Measurements from ENCODE around the gene C3orf22.
"Not testable (repeated sequence)": the region's sequence is repeated elsewhere in the genome, so short reads cannot be mapped to it uniquely, and the experiment has no call there.

Gene C3orf22

DNA sequence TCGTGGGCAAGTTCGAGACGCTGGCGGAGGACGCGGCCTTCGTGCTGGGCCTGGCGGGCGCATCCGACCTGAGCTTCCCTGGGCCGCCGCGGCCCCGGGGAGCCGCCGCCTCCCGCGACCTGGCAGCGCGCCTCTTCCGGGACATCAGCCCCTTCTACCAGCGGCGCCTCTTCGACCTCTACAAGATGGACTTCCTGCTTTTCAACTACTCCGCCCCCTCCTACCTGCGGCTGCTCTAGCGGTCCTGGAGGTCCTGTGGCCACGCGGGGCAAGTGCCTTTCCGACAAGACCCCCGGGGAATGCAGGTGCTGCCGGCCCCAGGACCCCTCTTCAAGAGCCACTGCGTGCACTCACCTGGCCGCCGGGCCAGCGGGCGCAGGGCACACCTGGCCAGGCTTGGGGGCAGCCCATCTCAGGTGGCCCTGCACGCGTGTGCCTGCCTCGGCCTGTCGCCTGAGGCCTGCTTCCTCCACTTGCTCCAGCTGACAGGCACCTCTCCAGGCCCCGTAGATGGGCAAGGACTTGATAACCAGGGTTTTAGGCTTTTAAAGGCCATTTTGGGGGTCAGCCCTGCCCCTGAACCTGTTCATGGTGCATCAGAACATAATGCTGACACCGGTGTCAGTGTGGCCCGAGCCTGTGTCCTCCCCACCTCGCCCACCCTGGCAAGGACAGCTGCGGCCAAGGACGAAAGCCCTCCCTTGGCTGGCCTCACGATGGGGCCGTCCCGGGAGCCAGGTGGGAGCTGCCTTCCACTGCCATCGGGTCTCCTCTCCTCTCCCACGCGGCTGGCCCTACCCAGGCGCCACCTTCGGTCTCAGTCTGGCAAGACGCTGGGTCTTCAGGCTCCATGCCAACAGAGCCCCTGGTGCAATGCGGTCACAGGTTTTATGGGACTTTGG lies 16.1 kb downstream of the C3orf22 start:
- DNase-seq (ENCODE audit: low spot score) = no peak

DNA sequence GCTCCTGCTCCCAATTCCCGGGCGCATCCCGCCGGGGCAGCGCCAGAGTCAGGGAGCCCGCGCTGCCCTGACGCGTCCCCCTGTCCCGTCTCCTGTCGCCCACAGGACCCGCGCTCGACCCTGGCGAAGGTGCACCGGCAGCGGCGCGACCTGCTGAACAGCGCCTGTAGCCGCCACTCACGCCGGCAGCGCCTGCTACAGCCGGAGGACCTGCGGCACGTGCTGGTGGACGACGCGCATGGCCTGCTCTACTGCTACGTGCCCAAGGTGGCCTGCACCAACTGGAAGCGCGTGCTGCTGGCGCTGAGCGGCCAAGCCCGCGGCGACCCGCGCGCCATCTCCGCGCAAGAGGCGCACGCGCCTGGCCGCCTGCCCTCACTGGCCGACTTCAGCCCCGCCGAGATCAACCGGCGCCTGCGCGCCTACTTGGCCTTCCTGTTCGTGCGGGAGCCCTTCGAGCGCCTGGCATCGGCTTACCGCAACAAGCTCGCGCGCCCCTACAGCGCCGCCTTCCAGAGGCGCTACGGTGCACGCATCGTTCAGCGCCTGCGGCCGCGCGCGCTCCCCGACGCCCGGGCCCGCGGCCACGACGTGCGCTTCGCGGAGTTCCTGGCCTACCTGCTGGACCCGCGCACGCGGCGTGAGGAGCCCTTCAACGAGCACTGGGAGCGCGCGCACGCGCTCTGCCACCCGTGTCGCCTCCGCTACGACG lies 16.9 kb downstream of the C3orf22 start:
- no peak for DNase-seq (ENCODE audit: low spot score)

DNA sequence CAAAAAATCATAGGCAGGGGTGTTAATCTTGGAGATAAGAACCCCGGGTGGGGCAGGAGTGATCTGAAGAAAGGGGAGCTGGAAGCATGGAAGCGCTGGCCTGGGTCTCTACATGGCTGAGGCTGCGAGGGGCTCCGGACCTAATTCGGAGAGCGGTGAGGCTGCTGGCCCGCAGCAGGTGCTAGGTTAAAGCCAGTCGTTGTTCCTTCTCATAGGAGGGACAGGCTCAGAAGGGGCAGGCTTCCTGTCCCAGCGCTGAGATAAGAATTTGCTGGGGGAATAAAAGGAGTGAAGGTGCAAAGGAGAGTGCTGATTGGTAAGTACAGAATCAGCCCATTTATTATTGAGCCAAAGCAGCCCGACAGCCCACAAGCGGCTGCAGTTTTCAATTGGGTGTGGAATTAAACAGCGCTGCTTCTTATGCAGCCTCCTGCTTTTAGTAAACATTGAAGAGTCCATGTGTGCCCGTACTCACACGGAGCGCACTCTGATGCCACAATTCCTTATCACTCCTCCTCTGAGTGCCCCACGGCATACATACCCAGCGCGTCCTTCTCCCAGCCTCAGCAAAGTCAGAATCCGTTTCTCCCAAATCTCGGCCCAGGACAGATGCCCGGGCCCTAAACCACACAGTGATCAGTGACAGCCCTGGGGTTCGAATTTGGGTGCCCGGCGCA lies 17.6 kb downstream of the C3orf22 start:
- no peak for DNase-seq (ENCODE audit: low spot score)

DNA sequence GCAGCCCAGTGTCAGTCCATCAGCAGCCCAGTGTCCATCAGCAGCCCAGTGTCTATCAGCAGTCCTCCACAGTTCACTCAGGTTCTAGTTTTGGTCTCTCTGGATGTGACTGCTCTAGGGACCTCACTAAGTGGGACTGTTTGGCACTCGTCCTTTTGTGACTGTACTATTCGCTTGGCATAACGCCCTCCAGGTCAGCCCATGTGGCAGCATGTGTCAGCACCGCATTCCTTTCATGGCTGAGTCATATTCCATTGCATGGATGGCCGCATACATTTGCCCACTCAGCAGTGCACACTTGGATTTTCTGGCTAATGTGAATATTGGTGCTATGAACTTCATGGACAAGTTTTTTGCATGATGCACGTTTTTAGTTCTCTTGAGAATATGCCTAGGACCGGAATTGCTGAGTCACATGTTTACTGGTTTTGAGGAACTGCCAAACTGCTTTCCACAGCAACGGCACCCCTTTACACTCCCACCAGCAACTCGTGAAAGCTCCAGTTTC lies 18.3 kb downstream of the C3orf22 start:
- DNase-seq (ENCODE audit: low spot score) = no peak

DNA sequence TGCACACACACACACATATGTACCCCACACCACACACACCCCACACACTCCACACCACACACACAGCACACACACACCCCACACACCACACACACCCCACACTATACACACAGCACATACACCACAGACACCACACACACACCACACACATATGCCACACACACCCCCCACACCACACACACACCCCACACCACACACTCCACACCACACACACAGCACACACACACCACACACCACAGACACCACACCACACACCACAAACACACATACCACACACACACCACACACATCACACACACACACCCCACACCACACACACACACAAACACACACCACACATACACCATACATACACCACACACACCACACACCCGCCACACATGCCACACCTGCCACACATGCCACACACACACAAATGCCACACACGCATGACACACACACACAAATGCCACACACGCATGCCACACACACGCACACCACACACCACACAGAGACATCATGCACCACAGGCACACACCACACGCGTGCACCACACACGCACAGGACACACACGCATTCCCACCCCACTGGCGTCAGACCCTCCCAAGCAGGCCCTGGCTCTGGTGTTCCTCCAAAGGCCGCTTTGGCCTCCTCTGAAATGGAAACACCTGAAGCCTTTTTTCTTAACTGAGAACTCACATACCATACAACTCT lies 19.0 kb downstream of the C3orf22 start:
- DNase-seq (ENCODE audit: low spot score) = no peak

DNA sequence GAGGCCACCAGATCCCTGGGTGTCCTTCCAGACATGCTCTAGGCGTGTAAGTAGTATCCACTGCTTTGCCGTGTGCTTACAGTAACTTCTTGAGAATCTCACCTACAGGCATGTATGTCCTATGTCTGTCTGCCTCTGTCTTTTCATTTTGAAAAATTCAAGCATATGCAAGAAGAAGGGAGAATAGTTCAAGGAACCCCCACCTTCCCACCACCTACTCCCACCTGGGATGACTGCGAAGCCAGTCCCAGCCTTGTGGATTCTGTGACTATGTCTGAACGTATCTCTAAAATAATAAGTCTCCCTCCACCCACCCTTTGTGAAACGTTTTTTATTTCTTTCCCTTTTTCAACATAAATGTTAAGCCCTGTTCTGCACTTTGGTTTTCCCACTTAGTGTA lies 19.8 kb downstream of the C3orf22 start:
- DNase-seq (ENCODE audit: low spot score) = no peak

DNA sequence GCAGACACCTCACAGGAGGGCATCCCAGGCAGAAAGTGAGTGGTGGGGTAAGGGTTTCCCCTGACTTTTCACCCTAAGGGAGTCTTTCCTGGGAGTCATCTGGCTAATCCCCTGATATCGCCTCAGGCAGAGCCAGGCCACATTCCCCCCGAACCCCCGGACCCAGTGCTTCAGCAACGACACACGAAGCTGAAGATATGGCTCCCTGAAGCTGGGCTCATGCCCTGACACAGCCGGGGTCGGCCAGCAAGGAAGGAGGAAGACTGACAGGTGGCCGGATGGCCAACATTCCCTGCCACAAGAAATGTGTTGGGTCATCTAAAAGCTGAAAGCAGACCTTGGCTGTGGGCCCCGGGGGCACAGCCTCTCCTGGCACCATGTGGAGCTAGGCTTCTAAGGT lies 20.4 kb downstream of the C3orf22 start:
- no peak for DNase-seq (ENCODE audit: low spot score)

DNA sequence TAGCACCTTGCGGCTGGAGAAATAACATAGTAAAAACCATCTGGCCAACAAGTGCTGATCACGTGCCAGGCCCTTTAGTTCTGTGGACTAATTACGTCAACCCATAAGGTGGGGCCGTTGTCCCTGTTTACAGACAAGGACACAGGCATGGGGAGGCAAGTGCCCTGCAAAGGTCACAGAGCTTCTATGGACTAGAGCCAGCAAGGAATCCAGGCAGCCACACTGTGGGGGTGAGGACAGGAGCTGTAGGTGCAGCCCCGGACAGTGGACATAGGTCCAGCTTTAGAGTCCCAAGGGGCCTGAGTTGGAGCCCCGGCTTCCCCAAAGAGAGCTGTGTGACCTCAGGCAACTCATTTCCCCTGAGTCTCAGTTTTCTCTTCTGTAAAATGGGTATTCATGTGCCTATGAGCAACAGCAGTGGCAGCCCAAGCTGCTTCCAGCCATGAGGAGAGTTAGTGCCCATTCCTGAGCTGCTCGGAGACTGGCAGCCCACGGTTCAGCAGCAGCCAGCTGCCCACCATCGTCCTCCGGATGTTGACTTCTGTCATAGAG lies 20.9 kb downstream of the C3orf22 start:
- no peak for DNase-seq (ENCODE audit: low spot score)

DNA sequence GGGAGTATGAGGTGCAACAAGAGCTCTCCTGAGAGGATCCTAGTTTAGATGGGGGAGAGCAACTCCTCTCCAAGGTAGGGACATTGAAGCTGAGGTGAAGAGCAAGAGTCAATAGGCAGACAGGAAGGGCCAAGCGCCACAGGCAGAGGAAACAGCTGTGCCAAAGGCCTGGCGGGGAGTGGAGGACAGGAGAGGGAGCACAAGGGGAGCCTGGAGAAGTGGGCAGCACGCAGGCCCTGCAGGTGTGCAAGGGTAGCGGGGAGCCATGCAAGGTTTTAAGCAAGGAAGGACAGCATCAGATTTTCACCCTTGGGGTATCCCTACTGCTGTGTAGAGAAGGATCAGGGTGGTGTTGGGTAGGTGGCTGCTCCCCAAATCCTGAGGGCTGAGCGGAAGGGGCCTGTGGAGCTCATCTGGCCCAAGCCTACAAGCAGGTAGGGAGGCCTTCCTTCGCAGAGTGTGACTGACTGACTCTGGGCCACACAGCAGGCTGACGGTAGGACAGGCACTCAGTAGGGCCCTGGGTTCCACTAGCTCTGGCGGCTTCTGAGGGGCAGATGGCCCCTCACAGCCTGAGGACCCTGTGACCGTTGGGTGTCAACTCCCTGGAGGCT lies 21.5 kb downstream of the C3orf22 start:
- no peak for DNase-seq (ENCODE audit: low spot score)

DNA sequence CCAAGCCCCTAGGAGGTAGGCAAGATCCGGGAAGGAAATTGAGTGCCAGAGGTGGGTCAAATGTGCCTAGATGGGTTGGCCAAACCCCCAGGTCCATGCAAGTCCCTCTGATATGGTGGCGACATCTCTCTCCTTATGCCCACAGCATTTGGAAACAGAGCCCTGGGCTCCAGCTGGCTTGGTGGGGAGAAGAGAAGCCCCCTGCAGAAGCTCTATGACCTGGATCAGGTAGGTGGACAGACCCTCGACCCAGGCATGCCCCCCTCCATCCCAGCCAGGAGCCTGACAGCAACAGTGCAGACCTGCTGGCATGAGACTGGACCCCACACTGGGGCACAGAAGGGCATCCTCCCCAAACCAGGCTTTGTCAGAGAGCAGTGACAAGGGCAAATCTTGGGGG lies 22.6 kb downstream of the C3orf22 start:
- DNase-seq (ENCODE audit: low spot score) = no peak

DNA sequence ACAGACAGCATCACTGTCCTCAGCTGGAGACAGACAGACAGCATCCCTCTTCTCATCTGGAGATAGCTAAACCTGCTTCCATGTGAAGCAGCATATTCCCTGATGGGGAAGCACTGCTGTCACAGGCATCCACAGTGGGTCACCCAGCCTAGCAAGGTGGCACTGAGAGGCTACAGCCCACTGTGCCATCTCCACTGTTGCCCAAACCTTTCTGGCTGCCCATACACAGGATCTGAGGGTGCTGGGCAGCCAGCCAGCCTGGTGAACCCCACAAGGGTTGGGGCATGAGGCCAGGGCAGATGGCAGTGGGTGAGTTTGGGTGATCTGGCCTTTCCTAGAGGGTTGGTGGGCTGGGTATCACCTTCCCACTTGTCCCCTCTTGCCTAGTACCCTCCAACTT lies 23.1 kb downstream of the C3orf22 start:
- no peak for DNase-seq (ENCODE audit: low spot score)

DNA sequence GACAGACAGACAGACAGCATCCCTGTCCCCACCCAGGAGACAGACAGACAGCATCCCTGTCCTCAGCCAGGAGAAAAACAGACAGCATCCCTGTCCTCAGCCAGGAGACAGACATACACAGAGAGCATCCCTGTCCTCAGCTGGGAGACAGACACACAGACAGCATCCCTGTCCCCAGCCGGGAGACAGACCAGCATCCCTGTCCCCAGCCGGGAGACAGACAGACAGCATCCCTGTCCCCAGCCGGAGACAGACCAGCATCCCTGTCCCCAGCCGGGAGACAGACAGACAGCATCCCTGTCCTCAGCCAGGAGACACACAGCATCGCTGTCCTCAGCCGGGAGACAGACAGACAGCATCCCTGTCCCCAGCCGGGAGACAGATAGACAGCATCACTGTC lies 24.0 kb downstream of the C3orf22 start:
- not testable (repeated sequence) for DNase-seq (ENCODE audit: low spot score)

DNA sequence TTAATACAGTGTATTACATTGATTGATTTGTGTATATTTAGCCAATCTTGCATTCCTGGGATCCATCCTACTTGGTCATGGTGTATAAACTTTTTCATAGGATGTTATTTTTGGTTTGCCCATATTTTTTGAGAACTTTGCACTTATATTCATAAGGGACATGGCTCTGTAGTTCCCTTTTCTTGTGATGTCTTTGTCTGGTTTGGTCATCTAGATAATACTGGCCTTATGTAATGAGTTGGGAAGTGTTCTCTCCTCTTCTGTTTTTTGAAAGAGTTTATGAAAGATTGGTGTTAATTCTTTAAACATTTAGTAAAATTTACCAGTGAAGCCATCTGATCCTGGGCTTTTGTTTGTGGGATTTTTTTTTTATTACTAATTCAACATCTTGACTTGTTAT lies 25.2 kb downstream of the C3orf22 start:
- DNase-seq (ENCODE audit: low spot score) = no peak

DNA sequence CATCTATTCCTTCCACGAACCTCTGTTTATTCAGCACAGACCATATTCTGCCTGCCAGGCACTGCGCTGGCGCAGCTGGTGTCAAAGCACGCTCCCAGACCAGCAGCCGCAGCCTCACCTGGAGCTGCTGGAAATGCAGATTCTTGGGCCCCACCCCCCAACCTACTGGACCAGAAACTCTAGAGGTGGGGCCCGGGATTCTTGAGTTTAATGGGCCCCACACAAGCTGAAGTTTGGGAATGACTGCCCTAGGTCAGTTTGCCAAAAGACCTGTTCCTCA lies 27.7 kb downstream of the C3orf22 start:
- no peak for DNase-seq (ENCODE audit: low spot score)

DNA sequence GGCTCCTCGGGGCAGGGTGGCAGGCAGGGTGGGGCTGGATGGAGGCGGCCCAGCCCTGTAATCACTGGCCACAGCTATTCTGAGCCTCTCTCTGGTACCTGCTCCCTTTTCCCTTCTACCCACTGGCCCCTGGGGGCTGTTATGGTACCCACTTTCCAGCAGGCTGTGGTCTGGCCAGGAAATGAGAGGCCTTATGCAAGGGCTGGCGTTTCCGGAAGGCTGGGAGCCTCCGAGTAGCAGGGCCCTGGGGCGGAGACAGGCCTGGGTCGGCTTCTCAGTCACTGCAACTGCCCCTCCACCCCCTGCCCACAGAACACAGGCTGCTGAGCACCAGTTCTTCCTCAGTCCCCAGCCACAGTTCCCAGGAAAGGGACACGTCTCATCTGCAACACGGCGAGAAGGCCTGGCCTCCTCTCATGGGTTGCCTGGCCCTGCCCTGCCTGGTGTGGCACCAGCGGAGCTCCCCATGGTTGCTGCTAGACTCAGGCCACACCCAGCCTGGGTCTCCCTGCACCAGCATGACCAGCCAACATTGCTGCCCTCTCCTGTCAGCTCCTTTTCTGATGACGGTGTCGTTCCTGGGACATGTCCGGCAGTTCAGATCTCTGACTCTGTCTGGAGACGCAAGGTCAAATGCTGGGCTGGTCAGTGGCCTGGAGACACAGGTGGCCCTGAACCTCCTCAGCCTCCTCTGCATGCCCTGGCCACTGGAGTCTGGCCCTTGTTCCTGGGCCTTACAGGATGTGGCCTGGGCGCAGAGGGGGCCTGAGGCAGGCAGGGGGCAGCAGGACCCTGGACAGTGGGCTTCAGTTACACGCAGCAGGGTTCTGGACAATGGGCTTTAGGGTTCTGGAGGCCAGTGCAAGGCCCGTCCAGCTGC lies 28.3 kb downstream of the C3orf22 start:
- DNase-seq (ENCODE audit: low spot score) = no peak

DNA sequence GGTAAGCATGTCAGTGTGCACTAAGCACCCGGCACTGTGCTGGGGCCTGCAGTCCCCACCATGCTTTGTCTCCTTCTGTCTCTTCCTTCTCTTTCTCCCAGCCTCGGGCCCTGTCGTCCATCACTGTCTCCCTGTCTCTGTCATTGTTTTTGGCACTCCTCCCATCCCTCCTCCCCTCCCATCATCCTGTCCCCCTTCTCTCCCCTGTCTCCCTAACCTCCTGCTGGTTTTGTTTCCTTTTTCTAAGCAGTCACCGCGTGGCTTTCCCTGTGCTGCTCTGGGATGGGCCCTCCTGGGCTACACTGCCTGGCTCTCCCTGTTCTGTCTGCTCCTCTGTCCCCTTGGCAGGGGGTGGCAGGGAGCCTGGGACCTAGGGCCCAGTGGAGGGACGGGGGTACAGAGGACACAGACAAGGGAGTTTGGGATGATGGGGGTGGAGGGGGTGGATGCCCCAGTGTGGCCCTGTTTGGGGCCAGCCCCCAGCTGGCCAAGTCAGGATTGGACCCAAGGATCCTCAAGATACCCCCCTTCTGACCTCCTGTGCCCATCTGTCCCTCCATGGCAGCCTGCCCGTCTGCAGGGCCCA lies 29.1 kb downstream of the C3orf22 start:
- DNase-seq (ENCODE audit: low spot score) = no peak

DNA sequence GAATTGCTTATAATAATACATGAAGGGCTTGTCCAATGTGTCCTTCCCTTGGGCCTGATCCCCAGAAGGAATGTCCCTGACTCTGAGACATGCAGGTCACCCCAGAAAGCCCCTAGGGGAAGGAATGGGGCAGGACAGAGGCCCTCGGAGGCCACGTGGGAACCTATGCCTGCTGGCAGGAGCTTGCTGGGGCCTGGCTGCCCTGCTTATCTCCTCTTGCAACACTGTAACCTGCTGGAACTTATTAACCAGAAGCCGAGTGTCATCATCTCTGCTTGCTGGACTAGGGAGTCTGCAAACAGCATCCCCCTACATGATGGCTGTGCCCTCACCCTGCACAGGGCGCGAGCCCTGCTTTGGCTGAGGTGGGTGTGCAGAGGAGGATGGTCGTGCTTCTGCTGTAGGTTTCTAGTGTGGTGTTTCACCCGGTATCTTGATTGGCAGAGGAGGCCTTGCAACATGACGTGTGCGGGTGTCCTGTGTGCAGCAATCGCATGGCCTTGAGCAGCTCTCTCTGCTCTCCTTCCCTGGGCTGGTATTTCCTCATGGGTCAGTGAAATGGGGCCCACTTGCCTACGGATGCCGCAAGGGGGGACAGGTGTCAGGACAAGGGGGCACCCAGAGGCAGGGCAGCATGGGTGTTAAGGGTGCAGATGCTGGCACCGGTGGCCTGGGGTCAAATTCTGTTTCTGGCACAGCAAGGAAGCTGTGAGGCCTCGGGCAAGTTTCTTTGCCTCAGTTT lies 29.8 kb downstream of the C3orf22 start:
- no peak for DNase-seq (ENCODE audit: low spot score)

DNA sequence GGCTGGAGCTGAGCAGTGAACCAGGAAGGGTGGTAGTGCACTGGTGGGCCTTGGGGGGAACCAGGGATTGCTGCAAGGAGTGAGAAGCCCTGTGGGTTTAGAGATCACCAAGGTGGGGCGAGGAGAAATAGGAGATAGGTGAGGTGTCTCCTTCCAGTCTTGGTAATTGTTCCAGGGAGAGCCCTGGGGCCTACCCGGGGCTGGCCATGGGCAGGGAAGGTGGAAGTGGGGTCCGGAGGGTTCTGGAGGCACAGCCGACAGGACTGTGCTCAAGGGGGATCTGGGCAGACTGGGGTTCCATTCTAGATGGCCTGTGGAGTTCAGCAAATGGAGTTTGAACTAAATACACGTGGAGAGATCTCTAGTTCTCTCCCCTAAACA lies 30.3 kb downstream of the C3orf22 start:
- DNase-seq (ENCODE audit: low spot score) = no peak

DNA sequence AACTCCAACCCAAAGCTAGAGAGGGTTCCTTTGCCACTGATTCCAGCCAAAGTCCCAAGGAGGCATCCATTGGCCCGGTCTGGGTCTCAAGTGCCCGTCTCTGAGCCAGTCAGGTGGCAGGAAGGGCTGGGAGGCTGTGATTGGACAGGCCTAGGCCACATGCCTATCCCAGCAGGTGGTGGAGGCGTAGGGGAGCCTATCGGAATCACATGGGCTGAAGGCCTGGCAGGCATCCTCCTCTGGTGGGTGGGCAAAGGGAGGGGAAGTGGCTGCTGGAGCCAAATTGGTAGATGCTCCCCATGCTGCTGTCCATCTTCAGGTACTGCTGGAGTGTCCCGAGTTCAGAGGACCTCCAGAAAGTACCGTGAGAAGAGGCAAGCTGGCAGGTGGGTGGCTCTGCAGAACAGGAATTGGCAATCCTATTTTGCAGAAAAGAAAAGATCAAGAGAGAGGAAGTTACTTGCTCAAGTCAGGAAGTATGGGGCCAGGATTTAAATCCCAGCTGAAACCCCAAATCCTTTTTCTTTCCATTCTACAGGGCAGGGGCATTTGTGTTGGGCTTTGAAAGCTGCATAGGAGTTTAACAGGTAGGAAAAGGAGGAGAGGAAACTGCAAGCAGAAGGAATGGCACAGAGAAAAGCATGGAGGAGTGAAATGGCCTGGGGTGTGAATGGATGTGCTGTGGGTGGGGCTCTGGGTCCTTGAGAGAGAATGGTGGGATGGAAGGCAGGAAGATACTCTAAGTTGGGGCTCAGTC lies 31.1 kb downstream of the C3orf22 start:
- no peak for DNase-seq (ENCODE audit: low spot score)

All from cerebellar cortex (tissue), 1 donor.